AML-193 (cell line): ENCODE results near the gene CNOT4.
"Not testable (repeated sequence)": the region's sequence is repeated elsewhere in the genome, so short reads cannot be mapped to it uniquely, and the experiment has no call there.

ENCODE experiments used
- DNase-seq, 2 experiments: peaks; one replicate each; lab custom pipeline; 2025; lab: John Stamatoyannopoulos, UW

Gene CNOT4

DNA sequence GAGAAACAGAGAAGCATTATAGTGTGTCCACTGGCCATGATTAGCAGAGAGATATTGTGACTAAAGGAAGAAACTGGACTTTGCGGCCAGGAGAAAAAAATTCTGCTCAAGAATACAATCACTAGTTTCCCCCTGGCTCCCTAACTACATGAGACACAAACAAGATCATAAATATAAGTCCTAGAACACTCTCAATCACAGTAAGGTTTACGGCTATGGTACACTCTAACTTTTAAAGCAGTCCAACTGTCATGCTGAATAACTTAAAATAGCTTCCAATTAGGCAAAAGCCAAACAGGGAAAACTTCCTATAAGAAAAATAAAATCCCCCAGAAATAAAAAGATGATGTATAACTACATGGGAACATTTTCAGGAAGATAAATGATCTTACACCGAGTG is 144.2 kb downstream of the CNOT4 start:
- DNase-seq: no peak

DNA sequence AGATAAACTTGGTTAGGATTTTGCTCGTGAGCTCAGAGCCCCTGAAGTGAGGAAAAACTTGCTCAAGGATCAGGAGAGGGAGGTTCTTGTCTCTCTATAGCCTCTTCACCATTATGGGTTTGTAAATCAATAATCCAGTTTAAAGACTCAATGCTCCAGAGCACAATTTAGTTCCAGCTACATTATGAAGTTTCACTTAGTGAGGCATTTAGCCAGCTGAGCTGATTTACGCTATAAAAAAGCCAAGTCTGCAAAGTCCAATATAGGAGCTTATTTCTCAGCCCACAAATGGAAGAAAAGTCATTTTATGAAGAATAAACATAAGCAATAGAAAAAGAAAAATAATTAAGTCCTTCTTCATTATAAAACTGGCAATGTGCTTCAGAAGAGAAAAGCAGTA is 145.7 kb downstream of the CNOT4 start:
- DNase-seq: no peak

DNA sequence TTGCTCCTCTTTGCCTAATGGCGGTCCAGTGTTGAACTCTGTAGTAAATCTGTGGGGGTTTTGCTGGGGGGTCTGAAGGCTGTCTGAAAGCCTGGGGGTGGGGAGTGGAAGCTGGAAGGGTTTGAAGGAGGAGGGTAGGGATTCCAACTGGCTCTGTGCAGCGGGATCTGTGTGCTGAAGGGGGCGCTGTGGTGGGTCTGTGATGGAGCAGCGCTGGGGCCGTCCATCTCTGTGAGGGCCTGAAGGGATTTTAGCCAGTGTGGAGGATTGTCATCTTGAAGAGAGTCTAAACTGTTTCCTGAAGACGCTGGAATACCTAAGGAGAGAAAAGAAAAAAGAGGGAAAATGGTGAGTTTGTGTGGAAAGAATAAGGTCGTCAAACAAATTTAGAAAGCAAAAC is 147.0 kb downstream of the CNOT4 start:
- DNase-seq: no peak

DNA sequence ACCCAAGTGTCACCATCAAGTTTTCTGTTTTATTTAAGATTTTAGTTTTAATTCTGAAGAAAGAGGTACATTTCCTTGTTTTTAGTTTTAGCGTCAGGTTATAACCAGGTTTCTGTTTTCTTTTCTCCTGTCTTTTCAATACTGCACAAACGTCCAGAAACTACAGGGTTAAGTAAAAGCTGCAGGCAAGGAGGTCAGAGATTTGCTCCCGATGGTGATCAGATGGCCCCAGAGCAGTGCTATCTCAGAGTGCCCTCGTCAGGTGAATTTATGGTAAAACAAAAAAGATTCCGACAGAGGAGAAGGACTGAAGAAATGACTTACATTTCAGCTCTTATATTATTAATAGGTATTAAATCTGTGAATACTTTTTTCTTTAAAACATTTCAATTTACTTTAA is 148.1 kb downstream of the CNOT4 start:
- DNase-seq: no peak

DNA sequence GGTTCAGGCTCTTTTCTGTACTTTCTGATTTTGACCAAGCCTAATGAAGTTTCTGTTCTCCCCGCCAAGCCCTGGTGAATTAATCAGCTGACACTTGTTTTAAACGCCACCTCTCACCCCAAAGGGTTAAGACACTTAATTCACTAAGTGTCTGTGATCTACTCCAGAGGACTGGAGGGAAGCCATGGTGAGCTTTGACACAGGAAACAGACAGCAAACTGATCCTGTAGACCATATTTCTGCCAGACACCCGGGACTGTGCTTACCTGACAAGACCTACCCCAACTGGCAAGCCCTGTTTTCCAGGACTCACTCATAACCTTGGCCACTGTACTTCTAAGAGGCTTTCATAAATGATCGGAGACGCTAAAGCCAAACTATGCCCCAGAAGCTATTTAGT is 150.3 kb downstream of the CNOT4 start:
- no peak for DNase-seq

DNA sequence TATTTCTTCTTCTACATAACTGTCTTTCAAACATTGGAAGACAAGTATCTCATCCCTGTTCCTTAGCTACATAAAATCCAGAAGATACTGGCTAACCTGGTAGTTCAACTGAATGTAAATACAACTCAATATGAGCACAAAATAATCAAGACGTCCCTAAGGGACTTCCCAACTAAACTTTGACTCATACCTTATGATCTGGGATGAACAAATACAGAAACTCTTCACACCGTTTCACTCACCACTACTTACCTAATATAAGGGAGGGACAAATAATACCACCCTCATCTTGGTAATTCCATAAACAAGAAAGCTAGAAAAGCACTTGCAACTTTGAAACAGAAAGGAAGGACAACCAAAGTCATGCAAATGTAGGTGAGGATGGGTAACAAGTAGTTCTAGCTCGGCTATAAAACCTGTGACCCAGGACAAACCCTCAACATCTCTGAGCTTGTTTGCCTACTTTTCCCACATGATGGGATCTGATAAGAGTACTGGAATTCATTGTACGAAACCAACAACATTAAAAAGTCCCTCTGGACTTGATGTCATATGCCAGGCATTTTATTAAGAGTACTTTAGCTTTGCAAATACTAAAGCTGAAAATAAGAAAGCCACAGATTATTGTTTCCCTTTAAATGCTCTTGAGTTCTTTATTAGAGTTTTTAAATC is 154.4 kb downstream of the CNOT4 start:
- DNase-seq: no peak

DNA sequence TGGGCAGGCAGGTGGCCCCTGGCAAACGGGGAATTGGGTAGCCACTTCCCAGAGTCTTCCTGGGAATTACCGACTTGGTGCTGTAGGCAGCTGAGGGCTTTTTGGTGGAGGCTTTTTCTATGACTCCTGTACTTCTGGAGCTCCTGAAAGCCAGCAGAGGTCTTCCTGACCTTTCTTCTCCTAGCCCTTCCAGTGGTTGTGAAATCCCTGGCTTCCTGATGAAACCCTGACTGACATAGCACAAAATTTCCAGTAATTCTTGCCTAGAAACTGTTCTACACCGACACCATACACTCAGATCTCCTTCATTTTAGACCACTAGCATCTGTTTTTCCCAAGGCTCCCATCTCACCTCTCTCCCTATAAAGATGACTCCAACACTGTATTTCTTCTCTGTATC is 156.1 kb downstream of the CNOT4 start:
- no peak for DNase-seq

DNA sequence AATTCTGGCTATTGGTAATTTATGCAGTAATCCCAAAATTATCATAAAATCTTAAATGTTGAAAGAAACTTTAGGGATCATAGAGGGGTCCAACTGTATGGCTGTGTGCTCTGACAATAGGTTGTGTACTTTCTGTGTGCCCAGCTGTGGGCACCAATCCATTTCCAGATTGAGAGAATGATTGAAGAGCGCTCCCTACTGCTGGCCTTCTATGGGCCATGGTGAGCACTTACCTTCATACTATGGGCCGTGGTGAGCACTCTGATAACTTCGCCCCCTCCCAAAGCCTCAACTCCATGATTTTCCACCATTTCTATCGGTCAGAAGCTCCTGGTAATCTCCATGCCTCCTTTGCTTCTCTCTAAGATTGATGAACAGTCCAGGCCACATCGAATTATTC is 157.6 kb downstream of the CNOT4 start:
- no peak for DNase-seq

DNA sequence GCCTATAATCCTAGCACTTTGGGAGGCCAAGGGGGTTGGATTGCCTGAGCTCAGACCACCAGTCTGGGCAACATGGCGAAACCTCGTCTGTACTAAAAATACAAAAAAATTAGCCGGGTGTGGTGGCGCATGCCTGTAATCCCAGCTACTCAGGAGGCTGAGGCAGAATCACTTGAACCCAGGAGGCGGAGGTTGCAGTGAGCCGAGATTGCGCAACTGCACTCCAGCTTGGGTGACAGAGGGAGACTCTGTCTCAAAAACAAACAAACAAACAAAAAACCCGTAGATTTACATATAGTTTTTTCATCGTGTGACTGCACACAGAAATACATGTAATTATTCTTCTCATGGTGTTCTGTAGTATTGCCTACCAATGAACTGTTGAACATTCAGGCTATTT is 158.8 kb downstream of the CNOT4 start:
- DNase-seq: not testable (repeated sequence)

DNA sequence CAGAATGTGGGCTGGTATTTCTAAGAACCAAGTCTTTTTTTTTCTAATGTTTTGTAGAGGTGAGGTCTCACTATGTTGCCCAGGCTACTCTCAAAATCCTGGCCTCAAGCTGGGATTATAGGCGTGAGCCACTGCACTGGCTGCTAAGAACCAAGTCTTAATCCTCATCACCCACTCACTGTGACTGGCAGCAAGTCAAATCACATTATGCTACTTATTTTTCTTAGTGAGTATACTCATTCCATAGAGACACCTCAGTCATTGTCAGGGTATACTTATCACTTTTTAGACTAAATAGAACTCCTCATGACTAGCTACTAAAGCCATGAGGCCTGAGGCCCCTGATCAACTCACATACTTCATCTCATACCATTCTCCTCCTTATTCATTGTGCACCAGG is 160.2 kb downstream of the CNOT4 start:
- no peak for DNase-seq

DNA sequence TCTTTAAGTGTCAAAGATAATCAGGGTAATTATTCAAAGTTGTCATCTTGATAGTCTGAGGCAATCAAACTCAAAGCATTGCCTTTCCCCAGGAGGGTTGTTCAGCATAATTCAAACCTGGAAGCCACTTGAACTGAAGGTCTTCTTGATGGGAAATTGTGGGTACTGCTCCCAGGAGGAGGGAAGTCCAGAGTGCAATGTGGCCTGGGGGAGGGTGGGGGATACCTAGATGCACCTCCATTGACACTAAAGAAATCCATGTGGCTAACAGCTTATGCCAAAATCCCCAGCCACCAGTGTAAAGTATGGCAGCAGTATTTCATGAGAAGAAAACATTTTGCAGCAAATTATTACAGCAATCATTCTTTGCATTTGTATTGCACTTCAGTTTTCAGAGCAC is 161.4 kb downstream of the CNOT4 start:
- DNase-seq: no peak

DNA sequence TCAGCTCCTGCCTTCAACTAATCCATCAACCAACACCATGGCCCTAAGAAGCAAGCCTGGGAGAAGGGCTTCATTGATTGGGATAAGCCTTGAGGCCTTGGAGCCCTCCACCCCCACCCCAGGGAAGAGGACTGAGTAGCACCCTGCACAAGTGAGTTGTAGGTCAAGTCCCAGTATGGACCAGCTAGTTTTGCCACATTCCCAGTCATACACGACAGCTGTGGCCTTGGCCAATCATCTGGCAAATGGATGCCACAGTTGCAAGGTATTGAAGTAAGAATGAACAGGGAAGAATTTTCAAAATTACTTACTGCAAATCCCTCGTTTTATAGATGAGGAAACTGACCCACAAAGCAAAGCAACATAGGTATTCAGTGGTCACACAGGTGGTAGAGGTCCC is 166.5 kb downstream of the CNOT4 start:
- DNase-seq: no peak

DNA sequence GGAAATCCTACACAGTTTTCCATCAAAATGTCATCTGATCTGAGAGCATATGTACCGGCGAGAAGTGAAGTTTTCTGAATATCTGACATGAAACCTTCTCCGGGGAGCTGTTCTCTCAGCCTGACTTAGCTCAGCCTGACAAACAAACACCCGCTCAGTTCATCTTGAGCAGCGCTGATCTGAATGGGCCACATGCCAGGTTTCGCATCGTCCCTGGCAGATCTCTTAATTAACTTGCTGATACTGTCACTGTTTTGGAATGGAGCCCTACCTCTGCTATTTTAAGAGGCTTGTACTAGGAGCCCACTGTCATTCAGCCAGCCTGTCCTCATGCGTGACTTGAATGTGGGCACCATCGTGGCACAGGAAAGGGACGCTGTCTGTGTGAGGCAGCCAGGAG is 167.0 kb downstream of the CNOT4 start:
- DNase-seq: no peak

DNA sequence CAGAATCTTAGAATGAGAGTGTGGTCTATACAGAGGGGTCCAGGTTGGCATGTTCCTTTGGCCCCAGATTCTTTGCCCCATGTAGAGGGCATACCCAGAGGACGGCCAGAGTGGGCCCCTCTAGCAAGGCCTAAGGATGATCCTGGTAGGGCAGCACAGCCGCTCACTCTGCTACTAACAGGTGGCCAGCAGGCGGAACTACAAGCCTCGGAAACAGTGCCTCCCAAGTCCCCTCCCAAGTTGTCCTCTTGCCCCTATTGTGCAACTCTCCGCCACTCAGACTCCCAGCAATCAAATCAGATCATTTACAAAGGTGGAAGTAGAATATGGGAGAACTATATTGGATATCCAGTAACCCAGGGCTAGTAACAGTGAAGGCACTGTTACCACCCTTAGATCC is 168.9 kb downstream of the CNOT4 start:
- no peak for DNase-seq

DNA sequence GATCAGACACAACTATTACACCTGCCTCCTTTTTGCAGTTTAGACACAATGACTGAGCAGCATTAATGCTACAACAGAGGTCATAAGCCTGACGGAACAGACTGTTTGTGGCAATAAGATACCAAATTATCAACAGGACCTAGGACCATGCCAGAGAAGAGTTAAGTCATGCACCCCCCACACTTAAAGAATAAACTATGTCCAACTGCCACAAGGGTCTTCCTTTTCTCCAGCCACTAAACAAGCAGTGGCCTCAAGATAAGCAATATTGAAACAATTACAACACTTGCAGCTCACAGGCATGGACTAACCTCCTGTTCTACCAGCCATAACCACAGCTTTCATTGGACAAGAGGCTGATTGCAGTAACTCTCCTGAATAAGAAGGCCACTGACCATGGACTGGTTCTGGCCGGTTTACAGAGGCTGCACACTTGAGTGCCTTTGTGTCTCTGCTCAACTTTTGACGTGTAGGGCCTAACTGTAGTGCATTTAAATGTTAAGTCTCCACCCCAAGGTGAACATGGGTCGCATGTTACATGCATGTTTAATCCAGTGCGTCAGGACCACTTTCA is 171.8 kb downstream of the CNOT4 start:
- DNase-seq: no peak

DNA sequence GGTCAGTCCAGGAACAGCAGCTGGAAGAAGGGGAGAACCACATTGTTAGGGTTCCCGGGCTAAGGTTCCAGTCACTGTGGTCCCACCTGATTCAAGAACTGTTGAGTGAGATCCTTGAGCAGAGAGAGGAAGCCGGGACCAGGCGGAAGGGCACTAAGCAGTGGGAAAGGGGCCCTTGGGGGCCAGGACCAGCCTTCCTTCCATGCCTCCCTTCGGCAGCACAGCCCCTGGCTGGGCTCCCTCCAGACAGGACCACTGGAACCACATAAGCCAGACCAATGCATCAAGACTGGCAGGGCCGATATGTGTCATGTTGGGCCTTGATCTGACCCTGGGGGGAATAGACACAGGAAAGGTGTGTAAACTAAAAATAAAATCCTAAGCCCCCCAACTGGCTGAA is 172.4 kb downstream of the CNOT4 start:
- DNase-seq: no peak

DNA sequence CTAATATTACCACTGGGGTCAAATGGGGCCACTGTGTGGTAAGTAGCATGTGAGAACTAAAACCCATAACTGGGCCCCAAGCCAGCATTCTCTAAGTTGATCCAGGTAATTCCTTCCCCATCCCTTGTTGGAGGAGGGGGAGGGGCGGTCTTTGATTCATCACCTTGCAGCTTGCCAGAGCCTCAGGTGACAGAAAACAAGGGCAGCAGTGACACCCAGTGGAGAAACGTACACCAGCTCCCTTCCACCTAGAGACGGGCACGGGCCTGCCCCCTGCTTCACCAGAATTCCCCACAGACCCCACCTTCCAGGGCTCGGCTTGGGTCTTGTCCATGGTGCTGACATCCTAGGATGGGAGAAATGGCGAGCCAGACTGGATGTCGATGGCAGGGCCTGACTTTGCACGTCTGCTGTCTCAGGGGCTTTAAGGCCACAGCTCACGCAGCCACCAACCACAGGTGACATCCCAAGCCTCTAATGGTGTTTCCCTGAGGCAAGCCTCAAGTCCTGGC is 174.2 kb downstream of the CNOT4 start:
- no peak for DNase-seq

DNA sequence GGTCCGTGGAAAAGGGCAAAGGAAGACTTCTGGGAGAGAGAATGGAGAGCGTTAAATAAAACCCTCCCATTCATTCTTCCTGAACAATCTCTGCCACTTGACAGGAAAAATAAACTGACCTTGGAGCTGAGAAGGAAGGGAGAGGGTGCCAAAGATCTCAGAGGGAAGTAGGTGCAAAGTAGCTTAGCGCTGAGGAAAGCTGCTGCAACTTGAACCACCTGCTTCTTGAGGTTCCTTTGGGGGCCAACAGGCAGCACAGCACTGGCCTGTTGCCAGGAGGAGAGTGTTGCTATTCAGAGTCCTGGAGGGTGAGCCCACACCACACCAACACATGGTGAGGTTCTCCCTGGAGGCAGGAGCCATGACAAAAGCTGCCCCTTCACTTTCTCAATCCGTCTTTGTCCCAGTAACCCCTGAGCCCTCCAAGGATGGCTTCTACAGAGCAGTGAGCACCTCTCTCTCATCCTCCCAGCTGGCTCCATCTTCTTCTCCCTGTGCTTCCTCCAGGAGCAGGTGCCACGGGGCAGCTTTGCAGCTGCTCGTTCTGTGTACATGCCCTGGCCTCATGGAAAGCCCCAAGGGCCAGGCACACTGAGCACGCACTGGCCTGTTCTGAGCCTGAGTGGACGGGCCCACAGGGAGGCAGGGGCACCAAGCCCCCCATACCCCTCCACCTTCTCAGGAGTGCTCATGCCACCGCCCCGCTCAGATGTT is 174.9 kb downstream of the CNOT4 start:
- DNase-seq: no peak

DNA sequence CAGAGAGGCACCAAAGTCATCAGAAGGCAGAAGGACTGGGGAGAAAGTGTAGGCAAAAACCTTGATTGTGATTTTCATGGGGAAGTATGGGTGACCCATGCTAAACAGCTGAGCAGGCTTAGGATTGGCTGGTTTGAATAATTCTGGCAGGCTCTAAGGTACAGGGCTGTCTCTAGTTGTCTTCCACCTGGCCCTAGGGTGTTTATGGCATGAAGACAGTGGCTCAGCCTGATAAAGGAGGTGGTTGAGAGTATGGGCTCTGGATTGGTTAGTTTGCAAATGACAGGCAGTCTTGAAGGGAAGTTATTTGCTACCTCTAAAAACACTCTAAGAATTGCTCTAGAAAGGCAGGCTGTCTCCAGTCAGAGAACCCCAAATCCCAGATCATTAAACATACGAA is 176.0 kb downstream of the CNOT4 start:
- DNase-seq: no peak

DNA sequence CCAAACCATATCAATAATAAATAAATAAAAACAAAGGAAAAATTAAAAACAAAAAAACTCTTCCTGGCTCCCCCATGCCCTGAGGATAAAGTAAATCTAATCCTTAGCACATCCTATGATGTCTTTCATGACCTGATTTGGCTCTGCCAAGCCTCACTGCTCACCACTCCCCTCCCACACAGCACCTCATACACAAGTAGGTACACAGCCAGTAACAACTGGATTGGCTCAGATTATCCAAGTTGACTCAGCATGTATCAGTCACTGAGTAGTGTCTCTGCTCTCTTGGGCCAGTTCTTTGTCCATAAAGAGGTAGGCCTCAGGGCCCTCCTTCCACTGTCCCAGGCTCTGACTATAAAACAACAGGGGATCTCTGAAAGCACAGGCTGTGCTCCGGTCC is 176.7 kb downstream of the CNOT4 start:
- DNase-seq: no peak

DNA sequence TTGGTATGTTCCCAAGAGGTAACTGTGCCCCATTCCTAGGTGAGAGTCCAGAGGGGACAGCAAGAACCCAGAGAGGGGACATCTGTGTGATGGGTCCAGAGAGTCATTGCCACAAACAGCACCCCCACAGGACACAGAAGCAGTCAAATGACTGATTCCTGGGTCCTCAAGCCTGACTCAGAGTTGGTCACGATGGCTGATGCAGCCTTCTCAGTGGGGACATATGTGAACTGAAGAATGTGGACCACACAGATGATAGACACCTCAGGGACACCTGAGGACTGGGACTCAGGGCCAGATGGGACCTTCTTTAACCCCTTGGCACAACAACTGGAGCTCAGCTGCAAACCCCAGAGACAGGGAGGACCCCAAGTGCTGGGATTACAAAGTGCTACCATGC is 179.8 kb downstream of the CNOT4 start:
- no peak for DNase-seq

DNA sequence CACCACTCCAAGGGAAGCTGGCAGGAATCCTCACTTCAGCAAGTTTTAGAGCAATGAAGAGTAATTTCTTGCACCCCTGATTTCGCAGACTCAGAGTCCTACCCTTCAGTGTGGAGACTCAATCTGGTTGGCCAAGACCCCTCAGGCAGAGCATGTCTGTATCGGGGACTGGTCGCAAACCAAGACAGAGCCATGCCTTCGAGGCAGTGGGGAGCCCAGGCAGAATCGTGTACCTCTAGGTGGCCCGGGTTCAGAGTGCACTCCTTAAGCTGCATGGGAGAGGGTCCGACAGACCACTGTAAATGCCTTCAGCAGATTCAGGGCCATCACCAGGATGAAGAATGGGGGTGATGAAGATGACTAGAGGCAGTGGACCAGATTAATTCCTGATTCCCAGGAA is 181.4 kb downstream of the CNOT4 start:
- no peak for DNase-seq

DNA sequence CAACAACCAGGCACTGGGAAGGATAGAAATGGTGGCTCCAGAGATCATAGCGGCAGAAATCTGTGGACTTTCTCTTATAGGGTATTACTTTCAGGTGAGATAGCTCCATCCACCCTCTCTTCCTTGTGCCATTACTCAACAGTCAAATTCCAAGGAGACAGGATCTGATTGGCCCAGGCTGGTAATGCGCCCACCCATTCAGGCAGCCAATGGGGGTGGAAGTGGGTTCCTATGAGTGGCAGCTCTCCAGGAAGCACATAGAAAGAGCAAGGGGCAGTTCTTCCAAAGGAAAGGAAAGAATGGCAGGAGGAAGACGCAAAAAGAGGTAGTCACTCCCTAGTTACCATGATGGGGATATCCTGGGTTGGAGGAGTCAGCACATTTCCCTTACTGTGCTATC is 181.8 kb downstream of the CNOT4 start:
- DNase-seq: no peak

DNA sequence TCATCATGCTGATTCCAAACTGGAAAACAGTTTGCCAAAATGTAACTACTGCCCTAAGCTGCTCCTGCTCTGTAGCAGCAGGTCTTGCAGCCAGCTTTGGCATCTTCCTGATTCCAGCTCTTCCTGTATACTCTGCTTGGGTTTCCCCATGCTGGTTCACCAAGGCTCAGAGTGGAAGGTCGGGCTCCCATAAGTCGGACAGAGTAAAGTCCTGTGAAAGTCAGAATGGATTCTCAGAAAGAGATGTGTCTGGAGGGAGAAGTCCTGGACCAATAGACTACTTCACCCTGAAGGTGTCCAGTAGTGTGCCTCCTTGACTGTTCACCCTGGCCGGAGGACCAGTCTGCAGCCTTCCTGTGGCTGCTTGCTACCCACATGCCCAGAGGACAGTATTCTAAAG is 182.4 kb downstream of the CNOT4 start:
- no peak for DNase-seq
